ENCODE results near the gene TSC22D2. TPM values are rescaled to one million over a fixed set of nuclear protein-coding genes. Genes with fewer than 3 reads are reported as not detected.

Gene TSC22D2
- total RNA-seq, 3 donors from 2014 or later, result 21.8 to 35.5 (median 31.3) TPM

DNA sequence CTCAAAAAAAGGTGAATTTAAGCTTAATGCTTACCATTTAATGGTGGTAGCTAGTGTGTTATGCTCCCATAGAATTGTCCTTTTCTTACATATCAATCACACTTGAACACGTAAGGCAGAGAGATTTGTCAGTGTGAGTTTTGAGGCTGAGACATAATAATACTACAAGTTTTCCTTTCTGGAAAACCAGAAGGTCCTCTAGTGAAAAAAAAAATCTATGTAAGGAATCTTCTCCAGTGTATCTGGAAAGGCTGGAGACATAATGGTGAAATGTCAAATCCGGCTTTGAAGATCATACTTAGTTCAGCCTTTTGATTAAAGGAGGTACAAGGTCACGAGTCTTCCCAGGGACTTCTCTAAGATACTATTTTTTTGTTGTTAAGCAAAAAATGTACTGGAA is 3.4 kb downstream of the TSC22D2 start:
- intact Hi-C loops (cut with DNase I, micrococcal nuclease), result loop anchor here (2.0 to 10.0 kb wide), 2 partner anchors 83 kb away; no protein-coding TSS in a partner anchor
- ATAC-seq (no peak), DNase-seq (no peak)
- Histone ChIP-seq H3K9me3 (no peaks in the 10 kb centered on the region), H3K4me1 (ENCODE audit: low read depth) (peaks cover 19% of the 10 kb centered on the region), H3K36me3 (ENCODE audit: low read depth) (no peaks in the 10 kb centered on the region), H3K4me3 (no peak overlapping the region)
- TF ChIP-seq, protein P1, sequence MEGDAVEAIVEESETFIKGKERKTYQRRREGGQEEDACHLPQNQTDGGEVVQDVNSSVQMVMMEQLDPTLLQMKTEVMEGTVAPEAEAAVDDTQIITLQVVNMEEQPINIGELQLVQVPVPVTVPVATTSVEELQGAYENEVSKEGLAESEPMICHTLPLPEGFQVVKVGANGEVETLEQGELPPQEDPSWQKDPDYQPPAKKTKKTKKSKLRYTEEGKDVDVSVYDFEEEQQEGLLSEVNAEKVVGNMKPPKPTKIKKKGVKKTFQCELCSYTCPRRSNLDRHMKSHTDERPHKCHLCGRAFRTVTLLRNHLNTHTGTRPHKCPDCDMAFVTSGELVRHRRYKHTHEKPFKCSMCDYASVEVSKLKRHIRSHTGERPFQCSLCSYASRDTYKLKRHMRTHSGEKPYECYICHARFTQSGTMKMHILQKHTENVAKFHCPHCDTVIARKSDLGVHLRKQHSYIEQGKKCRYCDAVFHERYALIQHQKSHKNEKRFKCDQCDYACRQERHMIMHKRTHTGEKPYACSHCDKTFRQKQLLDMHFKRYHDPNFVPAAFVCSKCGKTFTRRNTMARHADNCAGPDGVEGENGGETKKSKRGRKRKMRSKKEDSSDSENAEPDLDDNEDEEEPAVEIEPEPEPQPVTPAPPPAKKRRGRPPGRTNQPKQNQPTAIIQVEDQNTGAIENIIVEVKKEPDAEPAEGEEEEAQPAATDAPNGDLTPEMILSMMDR (IDR thresholded peaks at IDR 0.05), result no peak

- ATAC-seq (no peak), DNase-seq (no peak)
- intact Hi-C loops (cut with DNase I, micrococcal nuclease), result loop anchor here (2.0 to 10.0 kb wide), 2 partner anchors 83 kb away; no protein-coding TSS in a partner anchor
- H3K9me3 ChIP-seq, result no peaks in the 10 kb centered on the region
- H3K4me1 ChIP-seq (ENCODE audit: low read depth), result peaks cover 19% of the 10 kb centered on the region
- TF ChIP-seq, protein P1 (IDR thresholded peaks at IDR 0.05), result no peak
- no peak overlapping the region for H3K4me3 ChIP-seq
- H3K36me3 ChIP-seq (ENCODE audit: low read depth), result no peaks in the 10 kb centered on the region
Measured at GRCh38 chr3:150411976-150412375, 3.9 kb downstream of the TSC22D2 start.

- Histone ChIP-seq H3K9me3 (no peaks in the 10 kb centered on the region), H3K4me1 (ENCODE audit: low read depth) (peaks cover 19% of the 10 kb centered on the region), H3K36me3 (ENCODE audit: low read depth) (no peaks in the 10 kb centered on the region), H3K4me3 (no peak overlapping the region)
- TF ChIP-seq, protein P1 (IDR thresholded peaks at IDR 0.05), result no peak
- ATAC-seq (no peak), DNase-seq (no peak)
- intact Hi-C loops (cut with DNase I, micrococcal nuclease), result loop anchor here in 1 of 2 donors (10.0 kb wide), 1 partner anchor 82 kb away; no protein-coding TSS in a partner anchor
Measured at GRCh38 chr3:150412561-150413231, 4.6 kb downstream of the TSC22D2 start.

DNA sequence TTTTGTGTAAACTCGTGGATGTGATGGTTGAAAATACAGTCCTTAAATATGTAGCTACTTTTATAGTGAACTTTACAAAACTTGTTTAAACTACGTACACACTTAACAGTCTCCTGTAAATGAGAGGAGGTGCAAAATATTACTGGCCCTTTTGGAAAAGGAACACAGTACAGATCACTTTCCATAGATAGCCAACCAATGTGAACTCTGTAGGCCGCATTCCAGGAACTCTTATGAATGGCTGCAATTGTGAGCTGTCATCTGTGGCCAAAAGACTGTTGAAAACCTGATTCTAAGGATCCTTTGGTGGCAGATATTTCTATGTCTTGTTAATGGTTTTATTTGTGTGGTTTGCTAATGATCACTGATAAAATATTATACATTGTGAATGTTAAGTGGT is 6.2 kb downstream of the TSC22D2 start:
- Histone ChIP-seq H3K36me3 (ENCODE audit: low read depth) (no peaks in the 10 kb centered on the region), H3K9me3 (no peaks in the 10 kb centered on the region), H3K4me1 (ENCODE audit: low read depth) (peaks cover 25% of the 10 kb centered on the region), H3K4me3 (no peak overlapping the region)
- DNase-seq (peak in 1 of 3 donors; percentile 23), ATAC-seq (no peak)
- intact Hi-C loops (cut with DNase I, micrococcal nuclease), result loop anchor here in 1 of 2 donors (10.0 kb wide), 1 partner anchor 81 kb away; no protein-coding TSS in a partner anchor
- TF ChIP-seq, protein P1 (IDR thresholded peaks at IDR 0.05), result no peak

- H3K4me1 ChIP-seq (ENCODE audit: low read depth), result peaks cover 28% of the 10 kb centered on the region
- TF ChIP-seq, protein P1 (IDR thresholded peaks at IDR 0.05), result no peak
- DNase-seq (no peak), ATAC-seq (no peak)
- H3K9me3 ChIP-seq, result no peaks in the 10 kb centered on the region
- no peaks in the 10 kb centered on the region for H3K36me3 ChIP-seq (ENCODE audit: low read depth)
- intact Hi-C loops (cut with DNase I, micrococcal nuclease), result loop anchor here in 1 of 2 donors (10.0 kb wide), 1 partner anchor 80 kb away; no protein-coding TSS in a partner anchor
- H3K4me3 ChIP-seq, result no peak overlapping the region
Measured at GRCh38 chr3:150414959-150415358, 6.9 kb downstream of the TSC22D2 start.
